BJ (cell line): ENCODE data around the gene SPAG17. TPM values are rescaled to one million over a fixed set of nuclear protein-coding genes. Genes with fewer than 3 reads are reported as not detected.
A peak's percentile ranks its signal among the peaks of the same experiment; 100 is the strongest.

Experiments used
- CTCF ChIA-PET: fragments of 350-600 bp; formaldehyde crosslinking; extraction: SDS; loops from one replicate; lab custom pipeline; 2021; ENCODE audit warnings: antibody characterized with exemption, inconsistent platforms; lab: Yijun Ruan, JAX
- POLR2A ChIA-PET: fragments of 300-600 bp; sonication (Branson Sonifier 250); formaldehyde crosslinking; extraction: SDS; loops from one replicate; lab custom pipeline; 2021; ENCODE audit warnings: antibody characterized with exemption; lab: Charles Lee
- DNase-seq: peaks from one replicate; pipeline ENCODE4 v3.0.0-alpha.2; 2011; ENCODE audit warnings: low read depth
- H3K27me3 ChIP-seq: 2 replicates; pipeline ENCODE4 v1.6.0; 2011; ENCODE audit warnings: low read length; ENCODE audit not compliant: control insufficient read depth, insufficient read depth
- H3K36me3 ChIP-seq: 2 replicates; pipeline ENCODE4 v1.5.1; 2011; ENCODE audit warnings: low read length; ENCODE audit not compliant: control insufficient read depth, insufficient read depth
- H3K4me3 ChIP-seq: 2 replicates; pipeline ENCODE4 v1.5.1; 2011; ENCODE audit warnings: low read depth, mild to moderate bottlenecking, control low read depth, low read length
- polyA plus RNA-seq: library from polyadenylated mRNA; depleted of rRNA; stranded (reverse); fragments of >200 nt; gene quantifications from 2 replicates; pipeline ENCODE4 v1.2.3, GENCODE V29; 2011
- TF ChIP-seq, protein P1 (sequence below): IDR thresholded peaks from 2 replicates; pipeline ENCODE4 v1.5.1; 2011; ENCODE audit warnings: low read depth, mild to moderate bottlenecking, control low read depth, inconsistent platforms, low read length, moderate library complexity; ENCODE audit not compliant: insufficient read depth

Gene SPAG17
- polyA plus RNA-seq, 1 experiment, result 0.09 TPM

DNA sequence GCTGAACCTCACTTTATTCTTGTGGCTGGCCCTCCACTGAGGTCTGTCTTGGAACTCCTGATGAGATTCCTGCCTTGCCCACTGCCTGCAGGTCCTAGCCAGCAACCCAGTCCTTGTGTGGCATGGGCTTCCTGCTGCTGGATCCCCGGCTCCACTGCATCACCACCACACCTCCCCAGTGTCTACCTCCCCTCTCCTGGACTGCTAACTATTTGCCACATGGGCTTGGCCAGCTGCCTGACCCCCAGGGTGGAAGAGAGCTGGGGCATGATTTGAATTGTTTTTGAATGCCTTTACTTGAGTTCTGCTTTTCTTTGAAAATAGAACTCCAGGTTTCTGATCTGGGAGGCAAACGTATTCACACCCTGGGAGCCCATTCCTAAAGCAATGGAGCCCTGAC, 41.2 kb downstream of the SPAG17 start:
- Histone ChIP-seq H3K4me3 (no peak overlapping the region), H3K36me3 (no peaks in the 10 kb centered on the region), H3K27me3 (no peaks in the 10 kb centered on the region)
- POLR2A ChIA-PET, result no interaction called here
- TF ChIP-seq, protein P1, sequence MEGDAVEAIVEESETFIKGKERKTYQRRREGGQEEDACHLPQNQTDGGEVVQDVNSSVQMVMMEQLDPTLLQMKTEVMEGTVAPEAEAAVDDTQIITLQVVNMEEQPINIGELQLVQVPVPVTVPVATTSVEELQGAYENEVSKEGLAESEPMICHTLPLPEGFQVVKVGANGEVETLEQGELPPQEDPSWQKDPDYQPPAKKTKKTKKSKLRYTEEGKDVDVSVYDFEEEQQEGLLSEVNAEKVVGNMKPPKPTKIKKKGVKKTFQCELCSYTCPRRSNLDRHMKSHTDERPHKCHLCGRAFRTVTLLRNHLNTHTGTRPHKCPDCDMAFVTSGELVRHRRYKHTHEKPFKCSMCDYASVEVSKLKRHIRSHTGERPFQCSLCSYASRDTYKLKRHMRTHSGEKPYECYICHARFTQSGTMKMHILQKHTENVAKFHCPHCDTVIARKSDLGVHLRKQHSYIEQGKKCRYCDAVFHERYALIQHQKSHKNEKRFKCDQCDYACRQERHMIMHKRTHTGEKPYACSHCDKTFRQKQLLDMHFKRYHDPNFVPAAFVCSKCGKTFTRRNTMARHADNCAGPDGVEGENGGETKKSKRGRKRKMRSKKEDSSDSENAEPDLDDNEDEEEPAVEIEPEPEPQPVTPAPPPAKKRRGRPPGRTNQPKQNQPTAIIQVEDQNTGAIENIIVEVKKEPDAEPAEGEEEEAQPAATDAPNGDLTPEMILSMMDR, result no peak
- CTCF ChIA-PET, result interaction anchor here (0.6 to 0.9 kb wide), 2 partner anchors 8 to 10 kb away, joined by 3 read pairs; no protein-coding TSS in a partner anchor
- no peak for DNase-seq

- POLR2A ChIA-PET, result no interaction called here
- TF ChIP-seq, protein P1, result no peak
- no peaks in the 10 kb centered on the region for H3K36me3 ChIP-seq
- H3K27me3 ChIP-seq, result no peaks in the 10 kb centered on the region
- H3K4me3 ChIP-seq, result no peak overlapping the region
- no peak for DNase-seq
- CTCF ChIA-PET, result interaction anchor here (0.6 to 0.9 kb wide), 2 partner anchors 11 to 572 kb away, joined by 3 read pairs; no protein-coding TSS in a partner anchor
Measured at GRCh38 chr1:118143121-118143520, 41.9 kb downstream of the SPAG17 start.

GRCh38 chr1:118142546-118142945, 42.5 kb downstream of the SPAG17 start:
- no peak overlapping the region for H3K4me3 ChIP-seq
- POLR2A ChIA-PET, result no interaction called here
- CTCF ChIA-PET, result interaction anchor here (0.6 to 1.2 kb wide), 2 partner anchors 22 to 572 kb away, joined by 3 to 4 read pairs; no protein-coding TSS in a partner anchor
- H3K27me3 ChIP-seq, result no peaks in the 10 kb centered on the region
- DNase-seq, result no peak
- TF ChIP-seq, protein P1, result no peak
- no peaks in the 10 kb centered on the region for H3K36me3 ChIP-seq

GRCh38 chr1:118137900-118138299, 47.1 kb downstream of the SPAG17 start:
- DNase-seq, result no peak
- ChIA-PET CTCF (interaction anchor here (1.1 kb wide), 1 partner anchor 61 kb away, joined by 3 read pairs; no protein-coding TSS in a partner anchor), POLR2A (no interaction called here)
- TF ChIP-seq, protein P1, result no peak
- H3K4me3 ChIP-seq, result no peak overlapping the region
- H3K27me3 ChIP-seq, result no peaks in the 10 kb centered on the region
- H3K36me3 ChIP-seq, result no peaks in the 10 kb centered on the region

DNA sequence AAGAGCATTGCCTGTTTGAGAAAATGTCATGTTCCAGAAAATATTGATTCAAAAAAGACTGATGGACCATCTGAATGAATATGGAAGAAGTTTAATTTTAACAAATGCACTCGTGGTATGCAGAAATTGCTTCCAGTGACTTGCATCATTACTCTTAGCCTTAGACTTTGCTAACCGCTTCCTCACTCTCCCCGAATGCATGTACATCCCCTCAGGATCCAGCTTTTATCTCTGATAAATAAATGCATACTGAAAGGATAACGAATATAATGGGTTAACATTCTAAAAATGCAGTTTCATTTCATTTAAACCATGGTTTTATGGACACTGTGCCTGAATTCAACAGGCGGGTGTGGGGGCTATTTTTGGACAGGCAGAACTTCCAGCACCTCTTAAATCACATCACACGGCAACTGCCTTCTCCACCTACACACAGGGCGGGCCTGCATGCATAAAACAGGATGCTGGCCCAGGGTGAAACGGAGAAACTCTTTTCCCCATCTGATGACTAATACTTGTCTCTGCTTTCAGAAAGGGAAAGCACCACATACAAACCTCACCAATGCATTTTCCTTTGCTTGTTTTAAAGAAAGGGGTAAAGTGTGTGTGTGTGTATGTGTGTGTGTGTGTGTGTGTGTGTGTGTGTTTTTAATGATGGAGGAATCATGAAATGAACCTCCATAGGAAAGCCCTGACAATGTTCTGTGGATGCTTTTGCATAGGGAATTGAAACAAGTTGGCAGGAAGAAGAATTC, 48.7 kb downstream of the SPAG17 start:
- H3K27me3 ChIP-seq, result no peaks in the 10 kb centered on the region
- ChIA-PET POLR2A (no interaction called here), CTCF (no interaction called here)
- no peaks in the 10 kb centered on the region for H3K36me3 ChIP-seq
- DNase-seq, result peak; percentile 90
- TF ChIP-seq, protein P1, result no peak
- H3K4me3 ChIP-seq, result no peak overlapping the region
